ENCODE measurements around the gene SPATA13. TPM values are rescaled to one million over a fixed set of nuclear protein-coding genes. Genes with fewer than 3 reads are reported as not detected.

Gene SPATA13
- total and polyA plus RNA-seq, 4 donors = 10.5 to 36.7 (median 20.1) TPM

DNA sequence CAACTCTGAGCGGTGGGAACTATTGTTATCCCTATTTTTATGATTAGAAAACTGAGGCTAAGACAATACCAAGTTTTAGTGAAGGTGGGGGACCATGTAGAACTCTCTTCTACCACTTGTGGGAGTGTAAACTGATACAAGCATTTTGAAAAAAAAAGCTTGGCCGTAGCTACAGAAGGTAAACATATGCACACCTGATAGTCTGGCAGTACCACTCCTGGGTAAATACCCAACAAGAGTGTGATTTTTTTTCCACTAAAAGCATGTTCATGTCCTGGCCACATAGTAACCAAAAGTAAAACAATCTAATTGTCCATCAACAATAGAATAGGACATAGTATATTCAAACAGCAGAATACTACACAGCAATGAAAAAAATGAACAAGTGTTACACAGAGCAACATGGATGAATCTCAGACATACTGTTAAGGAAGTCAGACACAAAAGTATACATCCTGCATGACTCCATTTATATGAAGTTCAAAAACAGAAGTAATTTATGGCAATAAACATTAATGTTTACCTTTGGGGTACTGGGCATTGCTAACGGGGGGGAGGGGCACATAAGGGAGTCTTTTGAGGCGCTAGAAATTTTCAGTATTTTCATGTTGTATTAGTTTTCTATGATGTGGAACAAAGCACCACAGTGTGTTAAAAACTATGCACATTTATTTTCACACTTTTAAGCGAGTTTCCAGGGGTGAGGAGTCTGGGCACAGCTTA lies 6.4 kb upstream of the SPATA13 start:
- H3K9me3 ChIP-seq (ENCODE audit: control insufficient read depth in 4 of 4, insufficient read depth in 3 of 4, low read length in 3 of 4) = no peaks in the 10 kb centered on the region
- DNase-seq (no peak), ATAC-seq (ENCODE audit: insufficient read depth, low FRiP score) (no peak)
- WGBS, 2 donors = 90 to 94% methylated on average over 5 of the region's 5 CpGs
- H3K27me3 ChIP-seq (ENCODE audit: control insufficient read depth in 3 of 3, insufficient read depth in 3 of 3, low read length in 2 of 3) = no peaks in the 10 kb centered on the region
- no peak overlapping the region for H3K27ac ChIP-seq (ENCODE audit: low read depth in 1 of 2, low read length in 1 of 2)
- H3K4me1 ChIP-seq (ENCODE audit: control insufficient read depth in 5 of 5, insufficient read depth in 5 of 5, low read length in 5 of 5) = no peaks in the 10 kb centered on the region
- TF ChIP-seq, protein P1, sequence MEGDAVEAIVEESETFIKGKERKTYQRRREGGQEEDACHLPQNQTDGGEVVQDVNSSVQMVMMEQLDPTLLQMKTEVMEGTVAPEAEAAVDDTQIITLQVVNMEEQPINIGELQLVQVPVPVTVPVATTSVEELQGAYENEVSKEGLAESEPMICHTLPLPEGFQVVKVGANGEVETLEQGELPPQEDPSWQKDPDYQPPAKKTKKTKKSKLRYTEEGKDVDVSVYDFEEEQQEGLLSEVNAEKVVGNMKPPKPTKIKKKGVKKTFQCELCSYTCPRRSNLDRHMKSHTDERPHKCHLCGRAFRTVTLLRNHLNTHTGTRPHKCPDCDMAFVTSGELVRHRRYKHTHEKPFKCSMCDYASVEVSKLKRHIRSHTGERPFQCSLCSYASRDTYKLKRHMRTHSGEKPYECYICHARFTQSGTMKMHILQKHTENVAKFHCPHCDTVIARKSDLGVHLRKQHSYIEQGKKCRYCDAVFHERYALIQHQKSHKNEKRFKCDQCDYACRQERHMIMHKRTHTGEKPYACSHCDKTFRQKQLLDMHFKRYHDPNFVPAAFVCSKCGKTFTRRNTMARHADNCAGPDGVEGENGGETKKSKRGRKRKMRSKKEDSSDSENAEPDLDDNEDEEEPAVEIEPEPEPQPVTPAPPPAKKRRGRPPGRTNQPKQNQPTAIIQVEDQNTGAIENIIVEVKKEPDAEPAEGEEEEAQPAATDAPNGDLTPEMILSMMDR (IDR thresholded peaks at IDR 0.05; ENCODE audit: control extremely low read depth, extremely low read depth) = no peak
- H3K9ac ChIP-seq (ENCODE audit: insufficient read depth in 1 of 2, low read length in 2 of 2) = no peak overlapping the region
- H3K4me3 ChIP-seq = no peak overlapping the region
- no peaks in the 10 kb centered on the region for H3K36me3 ChIP-seq (ENCODE audit: control insufficient read depth in 4 of 4, insufficient read depth in 4 of 4, low read length in 4 of 4)

GRCh38 chr13:24159357-24159756 lies 1.2 kb upstream of the SPATA13 start:
- Histone ChIP-seq H3K4me1 (ENCODE audit: control insufficient read depth in 5 of 5, insufficient read depth in 5 of 5, low read length in 5 of 5) (peaks cover 2 to 15% (median 5%) of the 10 kb centered on the region in 5 donors), H3K4me3 (no peak overlapping the region), H3K27me3 (ENCODE audit: control insufficient read depth in 3 of 3, insufficient read depth in 3 of 3, low read length in 2 of 3) (peaks cover 0 to 5% (median 4%) of the 10 kb centered on the region in 3 donors), H3K9ac (ENCODE audit: insufficient read depth in 1 of 2, low read length in 2 of 2) (no peak overlapping the region), H3K27ac (ENCODE audit: low read depth in 1 of 2, low read length in 1 of 2) (no peak overlapping the region), H3K36me3 (ENCODE audit: control insufficient read depth in 4 of 4, insufficient read depth in 4 of 4, low read length in 4 of 4) (no peaks in the 10 kb centered on the region), H3K9me3 (ENCODE audit: control insufficient read depth in 4 of 4, insufficient read depth in 3 of 4, low read length in 3 of 4) (no peaks in the 10 kb centered on the region)
- DNase-seq (no peak), ATAC-seq (ENCODE audit: insufficient read depth, low FRiP score) (no peak)
- TF ChIP-seq, protein P1 (IDR thresholded peaks at IDR 0.05; ENCODE audit: control extremely low read depth, extremely low read depth) = no peak
- WGBS, 2 donors = 72 to 78% methylated on average over 5 of the region's 5 CpGs

DNA sequence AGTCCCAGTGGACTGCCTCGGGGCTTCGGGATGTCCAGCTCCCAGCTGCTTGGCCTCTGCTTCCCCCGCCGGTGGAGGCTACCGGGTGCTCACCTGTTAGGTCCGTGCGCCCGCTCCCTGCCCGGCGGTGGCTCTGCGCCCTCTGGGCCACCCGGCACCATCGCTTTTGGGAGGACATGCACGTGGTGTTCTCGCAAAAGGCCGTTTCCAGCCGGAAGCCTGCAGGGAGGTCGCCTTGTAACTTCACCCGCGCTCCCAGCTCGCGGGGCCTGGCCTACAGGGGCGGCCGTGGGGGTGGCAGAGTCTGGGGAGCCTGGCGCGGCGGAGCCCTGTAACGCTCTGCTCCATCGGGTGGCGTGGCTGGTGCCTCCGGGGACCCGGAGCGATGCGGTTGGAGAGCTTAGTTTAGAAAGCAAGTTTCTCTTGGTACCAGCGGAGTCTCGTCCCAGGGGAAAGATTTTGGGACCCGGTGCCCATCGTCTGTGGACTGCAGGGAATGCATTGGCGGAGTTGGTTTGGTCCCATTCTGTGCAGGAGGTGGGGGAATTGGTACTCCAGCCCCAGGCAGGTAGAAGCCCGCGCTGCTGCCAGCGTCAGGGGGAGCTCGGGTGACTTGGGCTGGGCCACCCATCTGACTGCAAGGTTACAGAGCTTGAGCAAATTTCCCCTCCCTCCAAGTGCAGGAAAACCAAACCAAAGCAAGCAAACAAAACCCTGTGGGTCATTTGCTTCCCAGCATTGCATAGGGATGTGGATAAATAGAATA lies 673 bp downstream of the SPATA13 start:
- H3K27ac ChIP-seq (ENCODE audit: low read depth in 1 of 2, low read length in 1 of 2) = peak overlapping the region; percentile 28 to 86
- H3K9me3 ChIP-seq (ENCODE audit: control insufficient read depth in 4 of 4, insufficient read depth in 3 of 4, low read length in 3 of 4) = no peaks in the 10 kb centered on the region
- peaks cover 0 to 3% (median 0%) of the 10 kb centered on the region in 4 donors for H3K36me3 ChIP-seq (ENCODE audit: control insufficient read depth in 4 of 4, insufficient read depth in 4 of 4, low read length in 4 of 4)
- H3K4me3 ChIP-seq = peak overlapping the region; percentile 75
- peaks cover 2 to 15% (median 6%) of the 10 kb centered on the region in 5 donors for H3K4me1 ChIP-seq (ENCODE audit: control insufficient read depth in 5 of 5, insufficient read depth in 5 of 5, low read length in 5 of 5)
- 0 to 1% methylated on average over 43 of the region's 43 CpGs for whole genome bisulfite sequencing, 2 donors
- DNase-seq = peak; percentile 54 to 60 (median 58)
- H3K9ac ChIP-seq (ENCODE audit: insufficient read depth in 1 of 2, low read length in 2 of 2) = peak overlapping the region; percentile 65 to 72
- peaks cover 0 to 5% (median 4%) of the 10 kb centered on the region in 3 donors for H3K27me3 ChIP-seq (ENCODE audit: control insufficient read depth in 3 of 3, insufficient read depth in 3 of 3, low read length in 2 of 3)
- peak; percentile 39 for ATAC-seq (ENCODE audit: insufficient read depth, low FRiP score)
- TF ChIP-seq, protein P1 (IDR thresholded peaks at IDR 0.05; ENCODE audit: control extremely low read depth, extremely low read depth) = no peak
